ENCODE measurements around the gene FAM171A2.
"Not testable (repeated sequence)": the region's sequence is repeated elsewhere in the genome, so short reads cannot be mapped to it uniquely, and the experiment has no call there.

GRCh38 chr17:44329516-44329915 lies 34.1 kb downstream of the FAM171A2 start:
- TF ChIP-seq BACH1 (IDR thresholded peaks at IDR 0.05; ENCODE audit: borderline replicate concordance); ATF2 (IDR thresholded peaks at IDR 0.05; ENCODE audit: low read length); ZNF274 (IDR thresholded peaks at IDR 0.05; ENCODE audit: insufficient read depth, insufficient read length); POLR2A (IDR thresholded peaks at IDR 0.05; ENCODE audit: low read depth, low read length); POLR2AphosphoS5 (IDR thresholded peaks at IDR 0.05; ENCODE audit: low read length); SIN3A (IDR thresholded peaks at IDR 0.05; ENCODE audit: low read depth, low read length); EZH2 (IDR thresholded peaks at IDR 0.05; ENCODE audit: borderline replicate concordance, control insufficient read depth, low read depth, low read length); ATF3 (IDR thresholded peaks at IDR 0.05; ENCODE audit: borderline replicate concordance, extremely low read depth, low read depth, low read length); CREB1 (IDR thresholded peaks at IDR 0.05; ENCODE audit: low read depth); ZZZ3 (IDR thresholded peaks at IDR 0.05; ENCODE audit: control insufficient read depth, insufficient read length, low read depth); CEBPZ (IDR thresholded peaks at IDR 0.05; ENCODE audit: low read depth, low read length); MTA3 (IDR thresholded peaks at IDR 0.05; ENCODE audit: borderline replicate concordance, low read length); EP300 (IDR thresholded peaks at IDR 0.05; ENCODE audit: borderline replicate concordance in 1 of 2, control insufficient read depth in 1 of 2, low read depth in 2 of 2, low read length in 2 of 2); USF2 (IDR thresholded peaks at IDR 0.05; ENCODE audit: borderline replicate concordance, low read depth, low read length): not testable (repeated sequence)
